B cell (primary cell): Measurements from ENCODE around the gene SLC25A21. TPM values are rescaled to one million over a fixed set of nuclear protein-coding genes. Genes with fewer than 3 reads are reported as not detected.

Experiments used
- ATAC-seq: fragments of 200-7000 bp; cut with Tn5 transposase; one replicate; pipeline ENCODE4 v1.10.0; 2021; ENCODE audit warnings: low read depth, mild to moderate bottlenecking, moderate number of reproducible peaks, moderate library complexity
- CTCF ChIA-PET: fragments of 350-600 bp; sonication (Branson Sonifier 250); formaldehyde crosslinking; loops from one replicate; lab custom pipeline; 2021; ENCODE audit warnings: antibody characterized with exemption, inconsistent platforms; lab: Charles Lee
- POLR2A ChIA-PET: fragments of 350-600 bp; sonication (Branson Sonifier 250); formaldehyde crosslinking; loops from one replicate; lab custom pipeline; 2021; ENCODE audit warnings: antibody characterized with exemption; lab: Charles Lee
- DNase-seq: peaks from one replicate; pipeline ENCODE4 v3.0.0; 2013
- H2AFZ ChIP-seq: 2 replicates; pipeline ENCODE4 v1.6.1; 2012; ENCODE audit warnings: mild to moderate bottlenecking, low read depth, low read length; ENCODE audit not compliant: insufficient read depth, poor library complexity, severe bottlenecking
- H3K27ac ChIP-seq, 2 donors: 1 replicate in 1 of 2; 2 replicates in 1 of 2; pipeline ENCODE4 v1.5.1; 2012 to 2013; ENCODE audit warnings: low read length in 2 of 2, mild to moderate bottlenecking in 2 of 2, moderate library complexity in 1 of 2
- H3K27me3 ChIP-seq, 4 experiments: fragments of 200-600 bp in 1 of 4; sonication (generic) in 1 of 4; replicated peaks in 1 of 4; 1 replicate in 2 of 4; 2 replicates in 2 of 4; pipeline versions ENCODE4 v1.6.1 to v1.7.0; 2013 to 2016; ENCODE audit warnings: low read length in 3 of 4, mild to moderate bottlenecking in 2 of 4, mixed read lengths in 1 of 4, moderate library complexity in 1 of 4; ENCODE audit not compliant: insufficient read depth in 4 of 4, control insufficient read depth in 3 of 4; ENCODE audit errors: control extremely low read depth in 1 of 4
- H3K36me3 ChIP-seq, 2 experiments: replicated peaks in 1 of 2; 1 replicate in 1 of 2; 2 replicates in 1 of 2; pipeline versions ENCODE4 v1.6.1 to v1.7.1; 2013; ENCODE audit warnings: low read length in 1 of 2; ENCODE audit not compliant: insufficient read depth in 2 of 2, control insufficient read depth in 1 of 2; ENCODE audit errors: control extremely low read depth in 1 of 2, extremely low read depth in 1 of 2
- H3K4me1 ChIP-seq, 2 donors: fragments of 200-600 bp in 1 of 2; sonication (generic) in 1 of 2; 1 replicate in 1 of 2; 2 replicates in 1 of 2; pipeline versions ENCODE4 v1.5.1 to v1.6.1; 2013 to 2017; ENCODE audit warnings: low read length in 2 of 2; ENCODE audit not compliant: control insufficient read depth in 2 of 2, insufficient read depth in 2 of 2
- H3K4me2 ChIP-seq: replicated peaks from 2 replicates; pipeline ENCODE3; 2012; ENCODE audit warnings: mild to moderate bottlenecking, low read depth, low read length; ENCODE audit not compliant: poor library complexity, severe bottlenecking
- H3K4me3 ChIP-seq, 5 experiments: fragments of 200-600 bp in 1 of 5; sonication (generic) in 1 of 5; 1 replicate in 3 of 5; 2 replicates in 2 of 5; pipeline versions ENCODE4 v1.5.1 to v1.7.0; 2011 to 2016; ENCODE audit warnings: low read length in 4 of 5, mild to moderate bottlenecking in 4 of 5, low read depth in 2 of 5, control low read depth in 1 of 5, moderate library complexity in 1 of 5; ENCODE audit not compliant: insufficient read depth in 1 of 5; ENCODE audit errors: control extremely low read depth in 1 of 5, extremely low read depth in 1 of 5
- H3K79me2 ChIP-seq: fragments of 200-600 bp; sonication (generic); one replicate; pipeline ENCODE4 v1.6.0; 2016; ENCODE audit warnings: low read length; ENCODE audit not compliant: control insufficient read depth, insufficient read depth
- H3K9ac ChIP-seq: fragments of 200-600 bp; sonication (generic); 2 replicates; pipeline ENCODE4 v1.6.1; 2017; ENCODE audit warnings: mild to moderate bottlenecking, low read length, moderate library complexity
- H3K9me3 ChIP-seq, 3 donors: one replicate each; pipeline versions ENCODE4 v1.6.1 to v1.7.1; 2013; ENCODE audit warnings: low read length in 2 of 3; ENCODE audit not compliant: control insufficient read depth in 2 of 3, insufficient read depth in 1 of 3; ENCODE audit errors: control extremely low read depth in 1 of 3
- H4K20me1 ChIP-seq: 2 replicates; pipeline ENCODE4 v1.6.0; 2012; ENCODE audit warnings: mild to moderate bottlenecking, low read length; ENCODE audit not compliant: insufficient read depth, control insufficient read depth, poor library complexity, severe bottlenecking
- H3K27ac Mint-ChIP-seq: one replicate; pipeline ENCODE4 v1.8.0; 2021; ENCODE audit warnings: mixed read lengths
- H3K27me3 Mint-ChIP-seq: one replicate; pipeline ENCODE4 v1.8.0; 2021; ENCODE audit warnings: mixed read lengths
- H3K4me1 Mint-ChIP-seq: one replicate; pipeline ENCODE4 v1.8.0; 2021; ENCODE audit warnings: mixed read lengths
- H3K4me3 Mint-ChIP-seq: one replicate; pipeline ENCODE4 v1.8.0; 2021; ENCODE audit warnings: mixed read lengths
- H3K9me3 Mint-ChIP-seq: one replicate; pipeline ENCODE4 v1.8.0; 2022; ENCODE audit warnings: mixed read lengths; ENCODE audit not compliant: insufficient read depth
- EZH2 ChIP-seq: IDR thresholded peaks from 2 replicates; pipeline ENCODE4 v1.6.1; 2012; ENCODE audit warnings: borderline replicate concordance, low read depth, mild to moderate bottlenecking, moderate library complexity, low read length; ENCODE audit not compliant: insufficient read depth, poor library complexity, severe bottlenecking
- WGBS: methylation state at CpG from one replicate; pipeline ENCODE4 v1.1.5; 2013; ENCODE audit warnings: missing lambda C conversion rate; ENCODE audit not compliant: insufficient coverage; 5-methylcytosine and 5-hydroxymethylcytosine counted together
- intact Hi-C: fragments of 100-400 bp; cut with micrococcal nuclease; formaldehyde crosslinking; loops from one replicate; pipeline ENCODE4 v1.10.0; 2022
- polyA plus RNA-seq: library from polyadenylated mRNA; depleted of rRNA; stranded (reverse); fragments of >200 nt; gene quantifications from 2 replicates; pipeline ENCODE4 v1.2.3, GENCODE V29; 2012
- total RNA-seq, 2 donors: library from RNA; stranded (reverse); fragments of 120-200 nt in 1 of 2; gene quantifications; 1 replicate in 1 of 2; 2 replicates in 1 of 2; pipeline versions ENCODE4 v1.2.3 to v1.2.4, GENCODE V29; 2013 to 2022
- TF ChIP-seq, protein P1 (sequence below): fragments of 200-600 bp; IDR thresholded peaks from one replicate; pipeline ENCODE4 v1.8.0; 2022; ENCODE audit warnings: antibody characterized with exemption, mild to moderate bottlenecking

SLC25A21 gene
- total and polyA plus RNA-seq, 2 donors (not counting 1 experiment from before 2014, with no cell fraction given): not detected

GRCh38 chr14:36738269-36738668 lies 434.1 kb downstream of the SLC25A21 start:
- intact Hi-C loops: no loop called here
- WGBS: 96% methylated on average over 4 of the region's 7 CpGs
- Mint-ChIP-seq H3K27me3 (no peaks in the 10 kb centered on the region), H3K4me3 (no peak overlapping the region), H3K27ac (no peak overlapping the region), H3K9me3 (no peaks in the 10 kb centered on the region), H3K4me1 (no peaks in the 10 kb centered on the region)
- no peak for DNase-seq
- no peaks in the 10 kb centered on the region for H3K36me3 ChIP-seq
- ChIA-PET CTCF (no interaction called here), POLR2A (no interaction called here)
- ATAC-seq: no peak
- H3K79me2 ChIP-seq: no peaks in the 10 kb centered on the region
- no peaks in the 10 kb centered on the region for H3K4me1 ChIP-seq
- no peak overlapping the region for H2AFZ ChIP-seq
- H3K9ac ChIP-seq: no peak overlapping the region
- no peak overlapping the region for H3K4me2 ChIP-seq
- H4K20me1 ChIP-seq: no peaks in the 10 kb centered on the region
- no peaks in the 10 kb centered on the region for H3K27me3 ChIP-seq
- no peak overlapping the region for H3K4me3 ChIP-seq
- TF ChIP-seq EZH2: no peak
- TF ChIP-seq, protein P1, sequence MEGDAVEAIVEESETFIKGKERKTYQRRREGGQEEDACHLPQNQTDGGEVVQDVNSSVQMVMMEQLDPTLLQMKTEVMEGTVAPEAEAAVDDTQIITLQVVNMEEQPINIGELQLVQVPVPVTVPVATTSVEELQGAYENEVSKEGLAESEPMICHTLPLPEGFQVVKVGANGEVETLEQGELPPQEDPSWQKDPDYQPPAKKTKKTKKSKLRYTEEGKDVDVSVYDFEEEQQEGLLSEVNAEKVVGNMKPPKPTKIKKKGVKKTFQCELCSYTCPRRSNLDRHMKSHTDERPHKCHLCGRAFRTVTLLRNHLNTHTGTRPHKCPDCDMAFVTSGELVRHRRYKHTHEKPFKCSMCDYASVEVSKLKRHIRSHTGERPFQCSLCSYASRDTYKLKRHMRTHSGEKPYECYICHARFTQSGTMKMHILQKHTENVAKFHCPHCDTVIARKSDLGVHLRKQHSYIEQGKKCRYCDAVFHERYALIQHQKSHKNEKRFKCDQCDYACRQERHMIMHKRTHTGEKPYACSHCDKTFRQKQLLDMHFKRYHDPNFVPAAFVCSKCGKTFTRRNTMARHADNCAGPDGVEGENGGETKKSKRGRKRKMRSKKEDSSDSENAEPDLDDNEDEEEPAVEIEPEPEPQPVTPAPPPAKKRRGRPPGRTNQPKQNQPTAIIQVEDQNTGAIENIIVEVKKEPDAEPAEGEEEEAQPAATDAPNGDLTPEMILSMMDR: no peak
- no peak overlapping the region for H3K27ac ChIP-seq
- H3K9me3 ChIP-seq: no peaks in the 10 kb centered on the region

DNA sequence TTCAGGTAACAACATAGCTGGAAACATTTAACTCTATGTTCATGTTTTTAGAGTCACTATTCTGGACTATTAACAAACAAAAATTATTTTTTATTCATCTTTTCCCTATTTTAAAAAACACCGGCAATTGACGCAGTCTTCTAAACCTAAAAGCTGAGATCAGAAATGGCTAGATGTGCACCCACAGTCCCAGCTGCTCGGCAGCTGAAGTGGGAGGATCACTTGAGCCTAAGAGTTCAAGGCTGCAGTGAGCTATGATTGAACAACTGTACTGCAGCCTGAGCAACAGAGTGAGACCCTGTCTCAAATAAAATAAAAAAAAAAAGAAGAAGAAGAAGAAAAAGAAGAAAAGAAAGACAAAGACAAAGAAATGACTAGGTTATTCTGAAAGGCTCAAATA lies 446.3 kb downstream of the SLC25A21 start:
- Mint-ChIP-seq H3K9me3 (no peaks in the 10 kb centered on the region), H3K27me3 (no peaks in the 10 kb centered on the region), H3K4me1 (no peaks in the 10 kb centered on the region), H3K4me3 (no peak overlapping the region), H3K27ac (no peak overlapping the region)
- no peaks in the 10 kb centered on the region for H4K20me1 ChIP-seq
- no peak overlapping the region for H3K4me2 ChIP-seq
- intact Hi-C loops: no loop called here
- H3K27ac ChIP-seq: no peak overlapping the region
- H3K4me3 ChIP-seq: no peak overlapping the region
- ChIA-PET CTCF (no interaction called here), POLR2A (no interaction called here)
- H3K4me1 ChIP-seq: no peaks in the 10 kb centered on the region
- 100% methylated on average over 3 of the region's 3 CpGs for WGBS
- H2AFZ ChIP-seq: no peak overlapping the region
- no peaks in the 10 kb centered on the region for H3K79me2 ChIP-seq
- H3K9me3 ChIP-seq: no peaks in the 10 kb centered on the region
- no peaks in the 10 kb centered on the region for H3K27me3 ChIP-seq
- H3K9ac ChIP-seq: no peak overlapping the region
- ATAC-seq (no peak), DNase-seq (no peak)
- TF ChIP-seq EZH2: no peak
- TF ChIP-seq, protein P1: no peak
- no peaks in the 10 kb centered on the region for H3K36me3 ChIP-seq
